ENCODE data around the gene RAB11FIP4. TPM values are rescaled to one million over a fixed set of nuclear protein-coding genes. Genes with fewer than 3 reads are reported as not detected.

RAB11FIP4 gene
- total RNA-seq, 4 donors from 2014 or later, result 0.33 to 2.0 (median 1.2) TPM

DNA sequence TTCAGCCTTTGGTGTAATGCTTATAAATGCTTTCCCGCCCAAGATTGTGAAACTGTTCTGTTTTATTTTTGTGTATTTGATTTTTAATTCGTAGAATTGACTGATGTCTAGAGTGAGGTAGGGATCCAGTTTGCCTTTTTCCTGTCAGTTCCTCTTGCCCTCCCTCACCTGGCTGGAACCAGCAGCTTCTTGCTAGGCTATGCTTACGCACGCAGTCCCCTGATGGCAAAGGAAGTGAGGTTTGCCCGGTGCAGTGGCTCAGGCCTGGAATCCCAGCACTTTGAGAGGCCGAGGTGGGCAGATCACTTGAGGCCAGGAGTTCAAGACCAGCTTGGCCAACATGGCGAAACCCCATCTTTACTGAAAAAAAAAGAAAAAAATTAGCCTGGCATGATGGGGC, 51.9 kb downstream of the RAB11FIP4 start:
- TF ChIP-seq, protein P1, sequence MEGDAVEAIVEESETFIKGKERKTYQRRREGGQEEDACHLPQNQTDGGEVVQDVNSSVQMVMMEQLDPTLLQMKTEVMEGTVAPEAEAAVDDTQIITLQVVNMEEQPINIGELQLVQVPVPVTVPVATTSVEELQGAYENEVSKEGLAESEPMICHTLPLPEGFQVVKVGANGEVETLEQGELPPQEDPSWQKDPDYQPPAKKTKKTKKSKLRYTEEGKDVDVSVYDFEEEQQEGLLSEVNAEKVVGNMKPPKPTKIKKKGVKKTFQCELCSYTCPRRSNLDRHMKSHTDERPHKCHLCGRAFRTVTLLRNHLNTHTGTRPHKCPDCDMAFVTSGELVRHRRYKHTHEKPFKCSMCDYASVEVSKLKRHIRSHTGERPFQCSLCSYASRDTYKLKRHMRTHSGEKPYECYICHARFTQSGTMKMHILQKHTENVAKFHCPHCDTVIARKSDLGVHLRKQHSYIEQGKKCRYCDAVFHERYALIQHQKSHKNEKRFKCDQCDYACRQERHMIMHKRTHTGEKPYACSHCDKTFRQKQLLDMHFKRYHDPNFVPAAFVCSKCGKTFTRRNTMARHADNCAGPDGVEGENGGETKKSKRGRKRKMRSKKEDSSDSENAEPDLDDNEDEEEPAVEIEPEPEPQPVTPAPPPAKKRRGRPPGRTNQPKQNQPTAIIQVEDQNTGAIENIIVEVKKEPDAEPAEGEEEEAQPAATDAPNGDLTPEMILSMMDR (IDR thresholded peaks at IDR 0.05; ENCODE audit: low read depth), result no peak

DNA sequence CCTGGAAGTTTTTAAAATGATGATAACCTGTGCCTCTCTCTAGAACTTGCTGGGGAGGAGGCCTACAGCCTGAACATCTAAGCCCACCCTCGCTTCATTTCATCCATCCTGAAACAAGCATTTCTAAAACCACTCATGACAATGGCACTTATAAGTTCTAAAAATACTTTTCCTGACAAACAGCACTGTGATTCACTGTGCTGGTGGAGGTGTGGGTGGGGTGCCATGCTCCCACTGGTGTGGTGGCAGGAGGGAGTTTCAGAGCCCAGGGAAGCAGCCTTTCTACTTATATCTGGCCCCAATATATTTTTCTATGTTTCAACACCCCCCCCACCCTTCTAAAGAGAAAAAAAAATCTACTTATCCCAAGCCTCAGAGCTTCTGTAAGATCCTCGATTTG, 52.6 kb downstream of the RAB11FIP4 start:
- TF ChIP-seq, protein P1 (IDR thresholded peaks at IDR 0.05; ENCODE audit: low read depth), result no peak

DNA sequence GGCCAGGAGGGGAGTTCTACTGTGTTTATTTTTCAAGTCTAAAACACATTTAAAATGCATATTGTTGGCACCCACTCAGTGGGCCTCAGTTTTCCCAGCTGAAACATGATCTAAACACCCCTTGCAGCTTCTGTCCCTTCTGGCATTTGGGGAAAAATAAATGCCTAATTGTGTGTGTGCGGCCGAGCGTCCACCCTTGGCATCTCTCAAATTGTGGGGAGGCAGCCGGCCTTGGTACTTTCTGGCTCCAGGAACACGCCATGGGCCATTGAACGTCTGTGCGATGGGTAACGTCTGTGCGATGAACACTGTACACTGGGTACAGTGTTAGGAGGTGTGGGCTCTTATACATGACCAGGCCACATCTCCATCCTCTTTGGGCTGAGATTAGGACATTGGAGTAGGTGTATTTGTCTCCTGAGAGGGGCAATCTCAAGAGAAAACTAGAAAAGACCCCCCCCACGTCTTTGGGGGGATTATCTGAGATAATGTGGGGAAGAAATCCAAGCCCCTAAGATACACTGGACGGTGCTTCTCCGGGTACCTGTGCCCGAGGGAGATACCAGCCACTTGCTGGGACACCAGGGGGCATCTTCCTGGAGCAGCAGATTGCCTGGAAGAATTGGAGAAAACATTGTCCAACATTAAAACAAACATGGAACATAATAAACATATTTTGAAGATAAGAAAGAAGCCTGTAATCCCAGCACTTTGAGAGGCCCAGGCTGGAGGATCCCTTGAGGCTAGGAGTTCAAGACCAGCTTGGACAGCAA, 54.9 kb downstream of the RAB11FIP4 start:
- TF ChIP-seq, protein P1 (IDR thresholded peaks at IDR 0.05; ENCODE audit: low read depth), result no peak

DNA sequence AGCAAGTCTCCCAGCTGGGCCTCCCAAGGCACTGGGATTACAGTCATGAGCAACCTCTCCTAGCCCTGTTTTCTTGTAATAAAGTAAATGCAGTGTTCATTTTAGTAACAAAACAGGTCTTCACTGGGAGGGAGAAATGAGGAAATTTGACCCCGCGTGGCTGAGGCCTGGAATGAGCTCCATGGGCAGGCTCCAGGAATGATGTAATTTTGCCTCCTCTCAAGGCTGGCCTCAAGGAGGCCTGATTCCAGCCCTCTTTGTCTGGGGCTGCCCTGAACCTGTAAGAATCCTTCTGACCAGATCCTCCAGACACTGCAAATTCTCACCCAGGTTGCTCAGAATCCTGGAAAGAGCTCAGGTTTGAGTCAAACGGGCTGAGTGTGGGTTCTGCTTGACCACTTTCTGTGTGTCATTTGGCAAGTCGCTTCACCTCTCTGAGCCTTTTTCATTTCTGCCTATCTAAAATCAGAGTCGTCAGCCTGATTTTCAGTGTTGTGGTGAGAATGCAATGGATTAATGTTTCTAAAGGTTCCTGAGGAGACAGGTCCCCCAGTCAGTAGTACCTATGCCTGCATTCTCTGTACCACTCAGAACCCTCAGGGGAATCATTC, 57.1 kb downstream of the RAB11FIP4 start:
- TF ChIP-seq, protein P1 (IDR thresholded peaks at IDR 0.05; ENCODE audit: low read depth), result no peak

DNA sequence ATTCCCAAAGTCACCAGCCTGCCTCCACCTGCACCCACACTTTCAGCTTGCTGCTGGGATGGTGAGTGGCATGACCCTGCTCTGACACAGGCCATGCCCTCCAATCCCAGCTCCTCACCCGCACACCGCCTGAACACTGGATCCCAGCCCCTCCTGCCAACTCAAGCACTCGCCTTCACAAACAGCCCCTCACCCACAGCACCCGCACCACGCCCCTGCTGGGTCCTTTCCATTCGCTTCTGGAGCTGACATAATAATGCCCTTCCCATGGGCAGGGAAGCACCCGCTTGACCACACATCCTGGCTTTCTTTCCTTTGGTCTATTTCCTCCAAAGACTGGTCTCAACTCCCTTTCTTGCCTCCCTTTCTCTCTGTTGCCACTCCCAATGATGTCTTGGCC, 57.6 kb downstream of the RAB11FIP4 start:
- TF ChIP-seq, protein P1 (IDR thresholded peaks at IDR 0.05; ENCODE audit: low read depth), result no peak

DNA sequence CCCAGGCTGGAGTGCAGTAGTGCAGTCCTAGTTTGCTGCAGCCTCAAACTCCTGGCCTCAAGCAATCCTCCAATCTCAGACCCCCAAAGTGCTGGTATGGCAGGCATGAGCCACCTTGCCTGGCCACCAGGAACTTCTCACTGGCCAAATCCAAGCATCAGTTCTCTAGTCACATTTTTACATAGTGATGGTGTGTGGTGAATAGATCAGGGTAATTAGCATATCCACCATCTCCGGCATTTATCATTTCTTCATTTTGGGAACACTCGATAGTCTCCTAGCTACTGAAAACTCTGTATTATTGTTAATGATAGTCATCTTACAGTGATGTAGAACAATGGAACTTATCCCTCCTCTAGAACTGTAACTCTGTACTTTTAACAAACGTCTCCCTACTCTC, 58.3 kb downstream of the RAB11FIP4 start:
- TF ChIP-seq, protein P1 (IDR thresholded peaks at IDR 0.05; ENCODE audit: low read depth), result no peak

DNA sequence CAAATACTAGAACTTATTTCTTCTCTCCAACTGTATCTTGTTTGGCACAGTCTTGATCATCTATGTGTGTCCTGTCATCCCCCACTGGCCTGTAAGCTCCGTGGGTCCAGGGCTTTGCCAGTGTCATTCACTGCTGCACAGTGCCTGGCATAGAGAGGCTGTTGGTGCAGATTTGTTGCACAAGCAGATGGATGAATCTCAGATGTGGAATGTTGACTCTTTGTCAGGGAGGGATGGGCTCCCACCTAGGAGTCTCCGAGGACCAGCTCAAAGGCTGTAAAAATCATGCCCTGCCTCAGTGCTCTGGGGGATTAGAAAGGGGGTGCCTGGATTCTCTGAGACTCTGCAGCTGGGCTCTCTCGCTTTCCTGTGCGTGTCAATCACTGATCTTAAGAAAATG, 60.6 kb downstream of the RAB11FIP4 start:
- TF ChIP-seq, protein P1 (IDR thresholded peaks at IDR 0.05; ENCODE audit: low read depth), result no peak

Data from subcutaneous adipose tissue (tissue), 4 donors.